Caco-2 (cell line): Measurements from ENCODE around the gene PFDN5. TPM values are rescaled to one million over a fixed set of nuclear protein-coding genes. Genes with fewer than 3 reads are reported as not detected.
"Not testable (repeated sequence)": the region's sequence is repeated elsewhere in the genome, so short reads cannot be mapped to it uniquely, and the experiment has no call there.

Source experiments
- BruUV-seq: library from RNA; stranded (reverse); fragments of 400-500 nt; replicated peaks from 2 replicates; lab custom pipeline; 2021; lab: Mats Ljungman, UMichigan
- CTCF ChIA-PET: fragments of 300-600 bp; sonication (Branson Sonifier 250); formaldehyde crosslinking; loops from one replicate; lab custom pipeline; 2022; ENCODE audit warnings: antibody characterized with exemption; lab: Charles Lee
- POLR2A ChIA-PET: fragments of 300-600 bp; sonication (Branson Sonifier 250); formaldehyde crosslinking; loops from one replicate; lab custom pipeline; 2022; ENCODE audit warnings: antibody characterized with exemption; lab: Charles Lee
- DNase-seq, 2 experiments: peaks; one replicate each; pipeline versions ENCODE4 v3.0.0 to v3.0.0-alpha.2; 2020 to 2022
- H3K27me3 ChIP-seq: replicated peaks from 2 replicates; pipeline ENCODE4 v1.6.0; 2011; ENCODE audit warnings: low read length; ENCODE audit not compliant: control insufficient read depth, insufficient read depth
- H3K36me3 ChIP-seq: 2 replicates; pipeline ENCODE4 v1.5.1; 2011; ENCODE audit warnings: low read length; ENCODE audit not compliant: control insufficient read depth, insufficient read depth
- H3K4me1 ChIP-seq: fragments of 250-450 bp; sonication (Bioruptor Pico); 2 replicates; pipeline ENCODE4 v1.5.1; 2020; ENCODE audit warnings: mild to moderate bottlenecking
- H3K4me3 ChIP-seq: 2 replicates; pipeline ENCODE4 v1.5.1; 2011; ENCODE audit warnings: low read depth, mild to moderate bottlenecking, control low read depth, low read length
- H3K9me3 ChIP-seq: fragments of 250-450 bp; sonication (Bioruptor Pico); 2 replicates; pipeline ENCODE4 v1.5.1; 2020; ENCODE audit warnings: mild to moderate bottlenecking, moderate library complexity
- H3K27ac Mint-ChIP-seq: one replicate; pipeline ENCODE4 v1.8.0; 2022; ENCODE audit warnings: mixed read lengths; ENCODE audit not compliant: unreplicated experiment
- H3K27me3 Mint-ChIP-seq: one replicate; pipeline ENCODE4 v1.8.0; 2022; ENCODE audit warnings: mixed read lengths; ENCODE audit not compliant: insufficient read depth, unreplicated experiment
- H3K36me3 Mint-ChIP-seq: one replicate; pipeline ENCODE4 v1.8.0; 2022; ENCODE audit warnings: mild to moderate bottlenecking, mixed read lengths; ENCODE audit not compliant: insufficient read depth, unreplicated experiment
- H3K4me1 Mint-ChIP-seq: one replicate; pipeline ENCODE4 v1.8.0; 2022; ENCODE audit warnings: low read depth, mixed read lengths; ENCODE audit not compliant: unreplicated experiment
- H3K4me3 Mint-ChIP-seq: one replicate; pipeline ENCODE4 v1.8.0; 2022; ENCODE audit warnings: mild to moderate bottlenecking, moderate library complexity, mixed read lengths; ENCODE audit not compliant: unreplicated experiment
- H3K9me3 Mint-ChIP-seq: one replicate; pipeline ENCODE4 v1.8.0; 2022; ENCODE audit warnings: mixed read lengths; ENCODE audit not compliant: unreplicated experiment
- intact Hi-C: fragments of 100-400 bp; cut with micrococcal nuclease; formaldehyde crosslinking; loops from one replicate; pipeline ENCODE4 v1.10.0; 2022; ENCODE audit not compliant: unreplicated experiment
- total RNA-seq: library from RNA; stranded (reverse); gene quantifications from 2 replicates; pipeline ENCODE4 v1.2.3, GENCODE V29; 2022
- TF ChIP-seq, protein P1 (sequence below), 2 experiments: fragments of 200-600 bp in 1 of 2; IDR thresholded peaks; 1 replicate in 1 of 2; 2 replicates in 1 of 2; pipeline versions ENCODE4 v1.5.1 to v1.8.0; 2011 to 2022; ENCODE audit warnings: antibody characterized with exemption in 1 of 2, control low read depth in 1 of 2, inconsistent platforms in 1 of 2, low read depth in 1 of 2, low read length in 1 of 2, mild to moderate bottlenecking in 1 of 2, moderate library complexity in 1 of 2; ENCODE audit not compliant: insufficient read depth in 1 of 2, severe bottlenecking in 1 of 2, unreplicated experiment in 1 of 2

The PFDN5 gene
- total RNA-seq, 1 experiment from 2014 or later = 251 TPM

DNA sequence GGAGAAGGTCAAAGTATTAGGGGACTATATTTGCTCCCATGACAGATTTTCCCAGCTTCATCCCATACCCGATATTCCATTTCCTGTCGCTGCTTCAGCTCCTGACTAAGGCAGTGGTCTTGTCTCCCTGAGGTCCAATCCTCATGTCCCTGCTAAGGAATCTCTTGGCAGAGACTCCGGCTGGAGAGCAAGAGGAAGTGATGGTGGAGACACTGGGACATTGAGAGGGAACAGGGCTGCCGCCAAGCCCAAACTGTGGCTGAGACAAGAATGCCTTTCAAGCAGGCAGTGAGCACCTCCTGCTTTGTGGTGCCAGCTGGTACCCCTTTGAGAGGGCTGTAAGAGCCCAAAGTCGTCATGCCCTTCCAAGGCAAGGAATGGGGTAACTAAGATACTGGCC, 35.3 kb downstream of the PFDN5 start:
- Mint-ChIP-seq H3K36me3 (no peaks in the 10 kb centered on the region), H3K4me3 (no peak overlapping the region), H3K9me3 (no peaks in the 10 kb centered on the region), H3K4me1 (peaks cover 13% of the 10 kb centered on the region), H3K27me3 (no peaks in the 10 kb centered on the region), H3K27ac (no peak overlapping the region)
- ChIA-PET CTCF (interaction anchor here (0.9 to 1.1 kb wide), 2 partner anchors 9 to 14 kb away, joined by 4 read pairs; partner anchors contain the start of gene AAAS), POLR2A (no interaction called here)
- peaks cover 5% of the 10 kb centered on the region; the same call in 1 of the 2 replicates for H3K4me1 ChIP-seq
- BruUV-seq = no TSS peak
- no peak overlapping the region for H3K4me3 ChIP-seq
- TF ChIP-seq, protein P1, sequence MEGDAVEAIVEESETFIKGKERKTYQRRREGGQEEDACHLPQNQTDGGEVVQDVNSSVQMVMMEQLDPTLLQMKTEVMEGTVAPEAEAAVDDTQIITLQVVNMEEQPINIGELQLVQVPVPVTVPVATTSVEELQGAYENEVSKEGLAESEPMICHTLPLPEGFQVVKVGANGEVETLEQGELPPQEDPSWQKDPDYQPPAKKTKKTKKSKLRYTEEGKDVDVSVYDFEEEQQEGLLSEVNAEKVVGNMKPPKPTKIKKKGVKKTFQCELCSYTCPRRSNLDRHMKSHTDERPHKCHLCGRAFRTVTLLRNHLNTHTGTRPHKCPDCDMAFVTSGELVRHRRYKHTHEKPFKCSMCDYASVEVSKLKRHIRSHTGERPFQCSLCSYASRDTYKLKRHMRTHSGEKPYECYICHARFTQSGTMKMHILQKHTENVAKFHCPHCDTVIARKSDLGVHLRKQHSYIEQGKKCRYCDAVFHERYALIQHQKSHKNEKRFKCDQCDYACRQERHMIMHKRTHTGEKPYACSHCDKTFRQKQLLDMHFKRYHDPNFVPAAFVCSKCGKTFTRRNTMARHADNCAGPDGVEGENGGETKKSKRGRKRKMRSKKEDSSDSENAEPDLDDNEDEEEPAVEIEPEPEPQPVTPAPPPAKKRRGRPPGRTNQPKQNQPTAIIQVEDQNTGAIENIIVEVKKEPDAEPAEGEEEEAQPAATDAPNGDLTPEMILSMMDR (IDR thresholded peaks at IDR 0.05; ENCODE audit: insufficient read depth in 1 of 2, low read depth in 1 of 2, low read length in 1 of 2, severe bottlenecking in 1 of 2, unreplicated experiment in 1 of 2) = no peak
- no peak for DNase-seq
- no peaks in the 10 kb centered on the region for H3K36me3 ChIP-seq
- no peaks in the 10 kb centered on the region for H3K27me3 ChIP-seq
- H3K9me3 ChIP-seq = no peaks in the 10 kb centered on the region
- intact Hi-C loops = no loop called here

- BruUV-seq, H3K4me3 ChIP-seq, H3K36me3 Mint-ChIP-seq, H3K4me3 Mint-ChIP-seq, H3K9me3 Mint-ChIP-seq, H3K36me3 ChIP-seq, intact Hi-C loops, H3K9me3 ChIP-seq, H3K27me3 ChIP-seq, H3K4me1 ChIP-seq, POLR2A ChIA-PET, DNase-seq, H3K27ac Mint-ChIP-seq, H3K27me3 Mint-ChIP-seq: not testable (repeated sequence)
- H3K4me1 Mint-ChIP-seq = peaks cover 12% of the 10 kb centered on the region
- CTCF ChIA-PET = interaction anchor here (1.1 kb wide), 1 partner anchor 13 kb away, joined by 5 read pairs; no protein-coding TSS in a partner anchor
Measured at GRCh38 chr12:53332339-53332738, 37.0 kb downstream of the PFDN5 start.

GRCh38 chr12:53332744-53333143, 37.4 kb downstream of the PFDN5 start:
- H3K4me1 ChIP-seq = no peaks in the 10 kb centered on the region
- no TSS peak for BruUV-seq
- peaks cover 2% of the 10 kb centered on the region for H3K27me3 Mint-ChIP-seq
- H3K4me1 Mint-ChIP-seq = peaks cover 12% of the 10 kb centered on the region
- H3K4me3 Mint-ChIP-seq = no peak overlapping the region
- no peaks in the 10 kb centered on the region for H3K9me3 ChIP-seq
- TF ChIP-seq, protein P1 (IDR thresholded peaks at IDR 0.05; ENCODE audit: insufficient read depth in 1 of 2, low read depth in 1 of 2, low read length in 1 of 2, severe bottlenecking in 1 of 2, unreplicated experiment in 1 of 2) = no peak
- intact Hi-C loops = no loop called here
- no peak for DNase-seq
- ChIA-PET POLR2A (no interaction called here), CTCF (interaction anchor here (1.1 kb wide), 1 partner anchor 12 kb away, joined by 5 read pairs; no protein-coding TSS in a partner anchor)
- H3K4me3 ChIP-seq = no peak overlapping the region
- no peaks in the 10 kb centered on the region for H3K27me3 ChIP-seq
- H3K36me3 Mint-ChIP-seq = no peaks in the 10 kb centered on the region
- H3K9me3 Mint-ChIP-seq = no peaks in the 10 kb centered on the region
- H3K36me3 ChIP-seq = no peaks in the 10 kb centered on the region
- H3K27ac Mint-ChIP-seq = no peak overlapping the region
